HG02798 (cell line): Measurements from ENCODE around the gene POLR2B.
"Not testable (repeated sequence)": the region's sequence is repeated elsewhere in the genome, so short reads cannot be mapped to it uniquely, and the experiment has no call there.

Experiments
- ATAC-seq: cut with Tn5 transposase; IDR thresholded peaks from one replicate; pipeline ENCODE4 v1.9.1; 2021; ENCODE audit warnings: mild to moderate bottlenecking; ENCODE audit not compliant: unreplicated experiment, poor library complexity

POLR2B gene

GRCh38 chr4:57048590-57049304 lies 70.1 kb downstream of the POLR2B start:
- no peak for ATAC-seq

DNA sequence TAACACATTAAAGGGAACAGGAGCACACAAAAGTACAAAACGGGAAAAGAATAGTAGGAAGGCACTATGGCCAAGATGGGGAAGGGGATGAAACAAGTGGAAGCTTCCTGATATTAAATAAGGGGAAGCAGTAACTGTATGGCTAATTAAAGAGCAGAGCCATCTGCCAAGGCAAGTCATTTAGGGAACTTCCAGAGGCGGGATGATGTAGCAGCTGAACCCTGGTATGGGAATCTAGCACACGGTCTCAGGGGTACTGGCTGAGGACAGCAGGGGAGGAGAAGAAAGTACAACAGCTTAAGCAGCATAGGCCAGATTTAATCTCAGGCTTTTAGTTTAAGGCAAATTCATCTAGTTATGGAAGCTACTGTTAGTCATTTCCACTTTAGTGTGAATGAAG lies 72.4 kb downstream of the POLR2B start:
- no peak for ATAC-seq

DNA sequence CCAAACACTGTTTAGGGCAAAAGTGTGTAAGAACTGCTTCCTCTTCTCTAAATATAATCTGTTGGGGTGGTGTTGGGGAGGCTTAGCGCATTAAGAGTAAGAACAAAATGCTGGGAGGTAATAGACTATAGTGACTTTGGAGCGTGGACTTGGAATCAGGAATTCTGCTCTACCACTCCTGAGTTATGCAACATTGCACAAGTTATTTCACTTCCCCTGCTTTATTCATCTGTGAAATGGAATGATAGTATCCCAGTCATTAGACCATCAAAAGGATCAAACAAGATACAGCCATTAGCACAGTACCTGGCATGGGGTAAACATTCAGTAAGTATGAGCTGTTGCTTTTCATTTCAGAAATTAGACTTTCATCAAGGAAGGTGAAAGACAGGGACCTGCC lies 72.8 kb downstream of the POLR2B start:
- no peak for ATAC-seq

DNA sequence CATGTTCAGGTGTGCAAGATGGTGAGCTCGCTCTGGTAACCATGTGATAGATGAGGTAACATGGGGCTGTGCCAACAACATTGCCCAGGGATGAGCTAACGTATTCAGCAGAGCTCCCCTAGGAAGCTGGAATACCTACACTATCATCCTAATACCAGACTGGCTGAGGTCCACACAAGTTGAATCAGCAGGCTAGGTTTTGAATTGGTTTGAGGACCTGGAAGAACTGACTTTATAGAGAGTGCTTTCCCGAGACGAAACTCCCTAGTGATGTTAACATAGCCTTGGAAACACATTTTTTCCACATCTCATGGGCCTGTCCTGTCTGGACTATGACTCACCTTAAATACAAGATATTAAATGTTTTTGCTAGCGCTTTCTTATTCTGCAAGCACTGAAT lies 74.8 kb downstream of the POLR2B start:
- ATAC-seq, result no peak

GRCh38 chr4:57055886-57056285 lies 77.2 kb downstream of the POLR2B start:
- no peak for ATAC-seq

DNA sequence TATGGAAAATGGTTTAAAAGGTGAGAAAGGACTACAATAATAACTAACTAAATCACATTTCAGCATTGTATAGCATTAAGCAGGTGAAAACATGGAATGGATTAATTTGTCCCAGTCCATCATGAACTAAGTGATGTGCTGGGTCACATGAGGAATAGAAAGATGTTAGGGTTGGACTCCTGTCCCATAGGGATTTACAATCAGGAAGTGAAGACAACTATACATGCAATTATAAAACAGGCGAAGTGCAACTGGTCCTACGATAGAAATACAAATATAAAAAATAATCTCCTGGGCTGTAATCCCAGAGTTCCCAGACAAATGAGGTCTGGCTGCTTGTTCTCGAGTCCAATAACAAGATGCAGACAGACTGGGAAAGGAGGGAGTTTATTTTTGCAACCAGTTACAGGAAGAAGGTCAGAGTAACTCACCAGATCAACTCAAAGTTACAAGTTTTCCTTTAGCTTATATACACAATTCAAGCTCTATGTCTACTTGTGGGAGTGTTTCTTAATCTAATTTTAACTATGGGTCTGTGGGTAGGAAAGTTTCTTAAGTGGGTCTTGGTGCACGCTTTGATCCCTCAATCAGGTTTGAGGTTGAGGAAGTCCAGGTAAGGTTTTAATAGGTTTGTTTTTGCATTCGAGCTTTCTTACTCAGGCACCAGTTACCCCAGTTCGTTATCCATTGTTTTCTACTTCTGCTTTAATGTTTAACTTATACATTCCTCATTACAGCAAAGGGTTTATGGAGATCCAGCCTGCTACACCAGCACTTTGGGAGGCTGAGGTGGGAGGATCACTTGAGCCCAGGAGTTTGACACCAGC lies 81.4 kb downstream of the POLR2B start:
- ATAC-seq, result no peak

GRCh38 chr4:57060717-57061067 lies 82.0 kb downstream of the POLR2B start:
- ATAC-seq, result not testable (repeated sequence)

- no peak for ATAC-seq
These were observed 82.7 kb downstream of the POLR2B start for GRCh38 chr4:57061395-57061794.

GRCh38 chr4:57063518-57063917 lies 84.8 kb downstream of the POLR2B start:
- ATAC-seq, result no peak

DNA sequence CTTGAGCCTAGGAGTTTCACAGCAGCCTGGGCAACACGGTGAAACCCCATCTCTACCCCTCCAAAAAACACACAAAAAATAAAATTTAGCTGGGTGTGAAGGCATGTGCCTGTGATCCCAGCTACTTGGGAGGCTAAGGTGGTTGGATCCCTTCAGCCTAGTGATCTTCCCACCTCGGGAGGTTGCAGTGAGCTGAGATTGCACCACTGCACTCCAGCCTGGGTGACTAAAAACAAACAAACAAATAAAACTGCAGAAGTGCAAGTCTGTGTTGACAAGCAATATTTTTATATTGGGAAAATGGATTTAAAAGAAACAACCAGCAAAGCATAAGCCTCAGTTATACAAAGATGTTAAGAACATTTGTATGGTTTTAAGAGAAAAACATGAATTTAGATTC lies 85.4 kb downstream of the POLR2B start:
- no peak for ATAC-seq

DNA sequence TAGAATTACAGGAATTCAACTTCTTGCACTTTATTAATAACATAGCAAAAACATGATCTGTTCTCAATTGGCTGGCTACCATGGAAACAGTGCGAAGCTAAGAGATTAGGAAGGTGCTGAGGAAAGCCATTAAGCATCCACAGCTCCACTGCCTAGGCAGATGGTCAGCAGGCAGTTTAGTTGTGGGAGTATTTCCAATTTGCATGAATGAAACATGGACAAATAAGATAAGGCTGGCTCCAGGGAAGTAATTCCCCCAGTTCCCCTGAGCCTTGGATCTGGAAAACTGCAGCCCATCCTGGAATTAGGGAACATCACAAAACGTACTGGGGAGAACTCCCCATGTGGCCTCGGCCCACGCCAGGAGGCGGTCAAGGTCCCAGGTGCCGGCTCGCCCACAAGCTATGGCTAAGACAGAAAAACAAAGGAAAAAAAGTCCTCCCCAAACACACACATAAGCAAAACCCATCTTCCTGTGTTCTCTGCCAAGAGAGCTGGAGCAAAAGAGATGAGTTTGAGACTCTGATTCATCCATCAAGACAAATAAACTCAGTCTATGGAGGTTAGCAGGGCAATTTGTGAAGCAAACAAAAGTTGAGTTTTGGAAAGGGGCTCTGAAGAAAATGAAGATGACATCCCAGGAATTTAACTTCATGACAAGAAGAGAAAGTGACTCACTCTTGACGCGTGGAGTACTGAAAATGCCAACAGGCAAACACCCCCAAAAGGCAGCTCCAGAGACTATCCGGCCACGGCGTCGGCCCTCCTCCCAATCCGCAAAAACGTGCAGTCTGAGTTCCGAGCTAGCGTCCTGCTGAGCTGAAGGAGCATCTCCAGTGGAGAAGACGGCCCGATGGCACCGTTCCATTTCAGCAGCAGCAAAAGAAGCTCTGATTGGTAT lies 86.4 kb downstream of the POLR2B start:
- no peak for ATAC-seq

DNA sequence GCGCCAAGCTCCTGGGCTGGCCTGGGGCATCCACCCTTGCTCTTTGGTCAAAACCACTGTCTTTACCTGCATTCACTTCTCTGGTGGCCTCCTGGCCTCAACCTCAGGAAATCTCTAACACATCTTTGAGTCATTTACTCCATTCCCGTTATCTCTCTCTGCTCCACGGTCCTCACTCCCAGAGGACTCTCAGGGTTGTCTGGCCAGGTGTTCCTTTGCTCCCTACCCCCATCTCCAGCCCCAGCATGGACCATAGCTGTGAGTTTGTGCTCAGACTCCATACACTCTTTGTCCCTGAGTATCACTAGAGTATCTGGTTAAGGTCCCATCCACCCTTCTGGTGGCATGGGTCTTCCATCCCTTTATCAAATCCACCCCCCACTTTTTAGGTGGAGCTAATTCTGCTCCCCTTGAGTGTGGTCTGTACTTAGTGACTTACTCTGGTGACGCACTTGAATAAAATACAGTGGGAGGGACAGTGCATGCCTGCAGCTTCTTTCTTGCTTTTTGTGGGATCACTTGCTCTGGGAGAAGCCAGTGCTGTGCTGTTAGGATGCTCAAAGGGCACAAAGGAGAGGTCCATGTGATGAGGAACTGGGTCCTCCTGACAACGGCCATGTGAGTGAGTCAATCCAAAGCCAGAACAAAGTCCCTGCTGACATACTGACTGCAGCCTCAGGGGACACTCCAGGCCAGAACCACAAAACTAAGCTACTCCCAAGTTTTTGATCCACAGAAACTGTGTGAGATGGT lies 87.2 kb downstream of the POLR2B start:
- ATAC-seq, result no peak

- ATAC-seq, result no peak
These were observed 89.7 kb downstream of the POLR2B start for GRCh38 chr4:57068237-57068981.

- ATAC-seq, result no peak
These were observed 91.8 kb downstream of the POLR2B start for GRCh38 chr4:57070461-57070860.

- ATAC-seq, result no peak
These were observed 92.6 kb downstream of the POLR2B start for GRCh38 chr4:57071326-57071725.

- no peak for ATAC-seq
These were observed 94.9 kb downstream of the POLR2B start for GRCh38 chr4:57073559-57073958.

DNA sequence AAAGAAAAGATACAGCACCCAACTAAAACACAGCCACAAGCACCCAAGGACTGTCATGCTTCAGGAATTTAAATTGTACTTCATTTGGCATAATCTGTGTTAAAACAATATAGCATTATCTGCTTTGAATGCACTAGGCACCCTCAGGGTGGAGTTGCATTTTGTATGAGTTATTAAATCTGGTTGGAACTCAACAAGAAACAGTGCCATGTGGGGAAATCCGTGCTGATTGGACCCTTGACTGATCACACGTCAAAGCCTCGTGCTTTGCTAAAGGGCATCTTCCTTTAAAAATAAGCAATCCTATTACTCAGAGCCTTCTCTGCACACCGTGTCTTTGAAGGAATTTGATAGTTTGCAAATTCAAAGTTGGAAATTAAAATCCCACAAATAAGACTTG lies 96.0 kb downstream of the POLR2B start:
- ATAC-seq, result no peak

DNA sequence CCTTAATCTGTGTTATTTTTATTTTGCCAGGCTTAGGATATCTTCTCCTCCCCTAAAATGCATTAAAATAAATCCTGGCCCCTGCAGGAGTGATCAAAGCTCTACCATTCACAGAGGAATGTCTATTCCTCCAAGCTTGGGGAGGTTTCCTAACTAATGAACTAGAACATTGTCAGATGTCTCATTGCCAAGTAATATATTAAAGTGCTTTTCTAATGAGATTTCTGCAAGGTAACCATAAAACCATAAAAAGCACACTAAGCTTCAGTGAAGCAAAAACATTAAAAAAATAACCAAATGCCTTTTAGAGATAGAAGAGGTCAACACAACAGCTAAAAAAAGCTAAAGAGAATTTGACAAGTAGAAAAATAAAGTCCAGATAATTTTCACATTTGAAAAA lies 96.7 kb downstream of the POLR2B start:
- no peak for ATAC-seq

- ATAC-seq, result no peak
These were observed 98.0 kb downstream of the POLR2B start for GRCh38 chr4:57076646-57077045.
